GM10248 (cell line): ENCODE data around the gene PAF1.

Experiments
- CTCF ChIA-PET: fragments of 300-600 bp; sonication (Branson Sonifier 250); formaldehyde crosslinking; extraction: SDS; loops from one replicate; lab custom pipeline; 2021; ENCODE audit warnings: antibody characterized with exemption; lab: Yijun Ruan, JAX
- POLR2A ChIA-PET: fragments of 350-650 bp; sonication (Branson Sonifier 250); formaldehyde crosslinking; extraction: SDS; loops from one replicate; lab custom pipeline; 2020; ENCODE audit warnings: antibody characterized with exemption; lab: Yijun Ruan, JAX
- DNase-seq: peaks from one replicate; pipeline ENCODE4 v3.0.0; 2012; ENCODE audit errors: extremely low spot score
- CTCF ChIP-seq: IDR thresholded peaks from 2 replicates; pipeline ENCODE4 v1.5.1; 2012; ENCODE audit warnings: mild to moderate bottlenecking, low read depth; ENCODE audit errors: extremely low read depth, missing control alignments, control extremely low read depth

Gene PAF1

GRCh38 chr19:39390751-39391437, at the start of gene PAF1, which contains the start of gene MED29:
PAF1 (minus strand) TSS chr19:39391106; CDS start chr19:39390864, 242 bp downstream.
MED29 (plus strand) TSS chr19:39391378; CDS start chr19:39391423, 45 bp downstream.
- POLR2A ChIA-PET = interaction anchor here (0.5 to 2.1 kb wide), 16 partner anchors 8 to 530 kb away, joined by 3 to 18 read pairs (median 6); partner anchors contain the start of genes DYRK1B, PLEKHG2, RPS16 and SAMD4B
- CTCF ChIA-PET = interaction anchor here (1.0 to 1.8 kb wide), 7 partner anchors 10 to 45 kb away, joined by 3 to 11 read pairs (median 4); partner anchors contain the start of genes PLEKHG2 and RPS16
- DNase-seq = peak; percentile 99
- TF ChIP-seq CTCF = no peak

- TF ChIP-seq CTCF = no peak
- POLR2A ChIA-PET = no interaction called here
- DNase-seq = no peak
- CTCF ChIA-PET = interaction anchor here (1.0 to 3.9 kb wide), 7 partner anchors 8 to 104 kb away, joined by 3 to 38 read pairs (median 3); partner anchors contain the start of gene EID2B
Observed at GRCh38 chr19:39438270-39438934, 47.5 kb upstream of the PAF1 start.

- ChIA-PET CTCF (interaction anchor here (0.8 to 1.7 kb wide), 9 partner anchors 22 to 115 kb away, joined by 3 to 6 read pairs (median 4); partner anchors contain the start of genes EID2B, MED29 and PAF1), POLR2A (interaction anchor here (0.5 to 1.7 kb wide), 15 partner anchors 8 to 385 kb away, joined by 3 to 16 read pairs (median 5); partner anchors contain the start of genes MED29, PAF1, PLEKHG2 and SUPT5H)
- no peak for TF ChIP-seq CTCF
- no peak for DNase-seq
Observed at GRCh38 chr19:39436350-39436716, 45.4 kb upstream of the PAF1 start.

- peak; percentile 97 for DNase-seq
- ChIA-PET POLR2A (interaction anchor here (0.5 to 1.7 kb wide), 15 partner anchors 8 to 386 kb away, joined by 3 to 16 read pairs (median 5); partner anchors contain the start of genes MED29, PAF1, PLEKHG2 and SUPT5H), CTCF (interaction anchor here (0.8 to 1.7 kb wide), 10 partner anchors 22 to 116 kb away, joined by 3 to 6 read pairs (median 4); partner anchors contain the start of genes EID2B, MED29 and PAF1)
- no peak for TF ChIP-seq CTCF
Observed at GRCh38 chr19:39435499-39436349, 44.8 kb upstream of the PAF1 start, which contains the start of gene RPS16. RPS16 (minus strand) TSS chr19:39435949; CDS start chr19:39435895, 54 bp downstream.

GRCh38 chr19:39434123-39435076, 43.5 kb upstream of the PAF1 start:
- ChIA-PET POLR2A (interaction anchor here (0.6 to 1.8 kb wide), 7 partner anchors 7 to 27 kb away, joined by 3 to 16 read pairs (median 7); partner anchors contain the start of gene SUPT5H), CTCF (interaction anchor here (1.0 to 1.8 kb wide), 5 partner anchors 18 to 98 kb away, joined by 3 to 6 read pairs (median 5); partner anchors contain the start of genes EID2B and PLEKHG2)
- TF ChIP-seq CTCF = no peak
- no peak for DNase-seq
